ENCODE measurements around the gene MTOR. TPM values are rescaled to one million over a fixed set of nuclear protein-coding genes. Genes with fewer than 3 reads are reported as not detected.
A peak's percentile ranks its signal among the peaks of the same experiment; 100 is the strongest.

The MTOR gene
- total RNA-seq (2022), result 36.1 and 40.2 TPM in 2 replicates
- percentile 71 among the genes with signal in this experiment for Bru-seq, nascent RNA
- percentile 66 among the genes with signal in this experiment for BruChase-seq, experiment 1, labeled RNA remaining after a 6-hour chase
- BruChase-seq, experiment 2, labeled RNA remaining after a 2-hour chase, result percentile 60 among the genes with signal in this experiment
- long read RNA-seq, full-length matches to known transcripts, result 4 of 18 reads
- long read RNA-seq, partial matches to known transcripts, result 5 of 18 reads
- long read RNA-seq, other reads (novel, unspliced or antisense), result 9 of 18 reads

- CTCF ChIA-PET, result interaction anchor here (0.6 to 1.5 kb wide), 2 partner anchors 11 to 670 kb away, joined by 3 to 9 read pairs; partner anchors contain the start of gene UBIAD1
- Mint-ChIP-seq H3K36me3 (ENCODE audit: insufficient read depth, unreplicated experiment) (peaks cover 35% of the 10 kb centered on the region), H3K27ac (ENCODE audit: unreplicated experiment) (peak within 1 kb of the TSS; percentile 86), H3K27me3 (ENCODE audit: unreplicated experiment) (no peaks in the 10 kb centered on the region), H3K9me3 (ENCODE audit: low read depth, unreplicated experiment) (no peaks in the 10 kb centered on the region), H3K4me1 (ENCODE audit: low read depth, unreplicated experiment) (no peaks in the 10 kb centered on the region), H3K4me3 (ENCODE audit: low read depth, unreplicated experiment) (peak within 1 kb of the TSS; percentile 87)
- DNase-seq, result peak; percentile 95
- intact Hi-C loops (cut with micrococcal nuclease; ENCODE audit: unreplicated experiment), result no loop called here
- TF ChIP-seq CTCF (IDR thresholded peaks at IDR 0.05; ENCODE audit: unreplicated experiment), result no peak
- BruUV-seq (replicated peaks), result no TSS peak
Measured at GRCh38 chr1:11262171-11263049, at the start of gene MTOR. MTOR (minus strand) TSS chr1:11262551; CDS start chr1:11259409, 3,142 bp downstream.

DNA sequence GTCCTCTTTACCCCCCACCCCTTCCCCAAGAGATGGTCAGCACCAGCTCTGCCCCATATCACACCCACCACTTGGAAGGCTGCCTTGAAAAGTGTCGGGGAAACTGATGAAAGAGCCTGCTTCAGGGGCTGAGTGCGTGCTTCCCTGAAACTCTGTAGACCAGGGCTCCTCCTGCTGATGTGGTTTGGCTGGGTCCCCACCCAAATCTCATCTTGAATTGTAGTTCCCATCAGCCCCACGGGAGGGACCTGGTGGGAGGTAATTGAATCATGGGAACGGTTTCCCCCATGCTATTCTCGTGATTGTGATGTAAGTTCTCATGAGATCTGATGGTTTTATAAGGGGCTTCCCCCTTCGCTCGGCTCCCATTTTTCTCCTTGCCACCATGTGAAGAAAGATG lies 47.0 kb upstream of the MTOR start:
- Mint-ChIP-seq H3K36me3 (ENCODE audit: insufficient read depth, unreplicated experiment) (no peaks in the 10 kb centered on the region), H3K4me3 (ENCODE audit: low read depth, unreplicated experiment) (no peak overlapping the region), H3K27me3 (ENCODE audit: unreplicated experiment) (peaks cover 52% of the 10 kb centered on the region), H3K9me3 (ENCODE audit: low read depth, unreplicated experiment) (no peaks in the 10 kb centered on the region), H3K27ac (ENCODE audit: unreplicated experiment) (no peak overlapping the region), H3K4me1 (ENCODE audit: low read depth, unreplicated experiment) (no peaks in the 10 kb centered on the region)
- CTCF ChIA-PET, result no interaction called here
- BruUV-seq (replicated peaks), result no TSS peak
- no peak for DNase-seq
- no peak for TF ChIP-seq CTCF (IDR thresholded peaks at IDR 0.05; ENCODE audit: unreplicated experiment)
- intact Hi-C loops (cut with micrococcal nuclease; ENCODE audit: unreplicated experiment), result no loop called here

DNA sequence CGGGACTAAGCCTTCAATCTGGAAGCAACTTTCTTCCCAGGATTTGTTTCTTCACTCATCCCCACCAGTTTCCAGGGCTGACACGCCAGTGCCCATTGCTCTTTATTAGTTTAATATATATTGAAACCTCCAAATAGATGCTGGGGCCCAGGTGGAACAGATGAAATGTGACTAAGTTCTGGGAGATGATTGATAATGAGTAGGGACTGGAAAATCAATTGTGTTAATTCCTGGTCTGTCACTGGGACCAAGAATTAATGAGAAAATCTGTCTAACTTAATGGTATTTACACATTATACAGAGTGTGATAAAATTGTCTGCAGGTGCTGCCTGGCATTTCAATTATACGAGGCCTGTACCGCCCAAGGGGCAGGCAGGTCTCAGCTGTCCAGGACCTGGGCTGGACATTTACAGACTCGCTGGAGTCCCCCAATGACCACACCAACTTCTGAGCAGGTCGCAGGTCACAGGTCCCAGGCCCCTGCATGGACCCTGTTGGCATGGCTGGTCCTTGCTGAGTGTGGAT lies 46.4 kb upstream of the MTOR start:
- CTCF ChIA-PET, result no interaction called here
- no peaks in the 10 kb centered on the region for H3K36me3 Mint-ChIP-seq (ENCODE audit: insufficient read depth, unreplicated experiment)

More for the DNA sequence above, 46.4 kb upstream of the MTOR start:
- Mint-ChIP-seq H3K4me1 (ENCODE audit: low read depth, unreplicated experiment) (no peaks in the 10 kb centered on the region), H3K9me3 (ENCODE audit: low read depth, unreplicated experiment) (no peaks in the 10 kb centered on the region), H3K27me3 (ENCODE audit: unreplicated experiment) (peaks cover 52% of the 10 kb centered on the region), H3K27ac (ENCODE audit: unreplicated experiment) (no peak overlapping the region), H3K4me3 (ENCODE audit: low read depth, unreplicated experiment) (no peak overlapping the region)
- DNase-seq, result no peak
- no peak for TF ChIP-seq CTCF (IDR thresholded peaks at IDR 0.05; ENCODE audit: unreplicated experiment)
- no TSS peak for BruUV-seq (replicated peaks)
- intact Hi-C loops (cut with micrococcal nuclease; ENCODE audit: unreplicated experiment), result no loop called here

All from Calu3 (cell line).